H1 (cell line): Measurements from ENCODE around the gene APOL2. TPM values are rescaled to one million over a fixed set of nuclear protein-coding genes. Genes with fewer than 3 reads are reported as not detected.

Experiments
- CTCF ChIA-PET: fragments of 300-600 bp; sonication (Branson Sonifier 250); formaldehyde crosslinking; loops from one replicate; lab custom pipeline; 2021; ENCODE audit not compliant: partially characterized antibody; lab: Charles Lee
- POLR2A ChIA-PET: fragments of 300-600 bp; sonication (Branson Sonifier 250); formaldehyde crosslinking; loops from one replicate; lab custom pipeline; 2021; ENCODE audit warnings: inconsistent platforms; ENCODE audit not compliant: partially characterized antibody; lab: Charles Lee
- DNase-seq, 2 experiments: peaks; one replicate each; pipeline versions ENCODE4 v3.0.0 to v3.0.0-alpha.2; 2010 to 2022; ENCODE audit warnings: low spot score in 2 of 2, low read depth in 1 of 2, mixed read lengths in 1 of 2
- FAIRE-seq: peaks from 2 replicates; lab custom pipeline; 2011; peaks lifted over from hg19 to GRCh38; lab: Jason Lieb, UNC
- H2AFZ ChIP-seq: 2 replicates; pipeline ENCODE4 v1.8.1; 2012; ENCODE audit warnings: low read length, inconsistent platforms
- H2AK5ac ChIP-seq: 2 replicates; pipeline ENCODE4 v1.6.1; 2013; ENCODE audit warnings: low read depth, low read length
- H2BK120ac ChIP-seq: replicated peaks from 2 replicates; pipeline ENCODE3; 2013; ENCODE audit warnings: low read depth, low read length, inconsistent platforms
- H2BK12ac ChIP-seq: 2 replicates; pipeline ENCODE4 v1.6.1; 2013; ENCODE audit warnings: low read depth, low read length
- H2BK15ac ChIP-seq: 2 replicates; pipeline ENCODE4 v1.6.1; 2013; ENCODE audit warnings: low read length
- H2BK20ac ChIP-seq: 2 replicates; pipeline ENCODE4 v1.6.1; 2013; ENCODE audit warnings: low read length
- H2BK5ac ChIP-seq: 2 replicates; pipeline ENCODE4 v1.6.1; 2013; ENCODE audit warnings: low read depth, low read length
- H3K14ac ChIP-seq: 2 replicates; pipeline ENCODE4 v1.6.1; 2013; ENCODE audit warnings: inconsistent platforms; ENCODE audit not compliant: insufficient read length
- H3K18ac ChIP-seq: 2 replicates; pipeline ENCODE4 v1.6.1; 2013; ENCODE audit warnings: low read length; ENCODE audit errors: extremely low read depth
- H3K23ac ChIP-seq: 2 replicates; pipeline ENCODE4 v1.6.1; 2013; ENCODE audit warnings: inconsistent platforms; ENCODE audit not compliant: insufficient read length
- H3K23me2 ChIP-seq: 2 replicates; pipeline ENCODE4 v1.6.1; 2013; ENCODE audit warnings: low read depth, low read length
- H3K27ac ChIP-seq: 2 replicates; pipeline ENCODE4 v1.6.1; 2011; ENCODE audit warnings: low read depth, low read length, inconsistent platforms
- H3K27me3 ChIP-seq, 4 experiments: replicated peaks in 1 of 4; 1 replicate in 1 of 4; 2 replicates in 3 of 4; pipeline versions ENCODE4 v1.6.1 to v1.8.1; 2011 to 2013; ENCODE audit warnings: low read length in 3 of 4, mild to moderate bottlenecking in 3 of 4, inconsistent platforms in 2 of 4, mixed read lengths in 2 of 4, moderate library complexity in 1 of 4; ENCODE audit not compliant: control insufficient read depth in 3 of 4, insufficient read depth in 3 of 4; ENCODE audit errors: extremely low read depth in 1 of 4
- H3K36me3 ChIP-seq, 4 experiments: 2 replicates each; pipeline versions ENCODE4 v1.6.1 to v1.8.1; 2011 to 2013; ENCODE audit warnings: mild to moderate bottlenecking in 4 of 4, low read length in 3 of 4, moderate library complexity in 2 of 4, control low read depth in 1 of 4, inconsistent platforms in 1 of 4; ENCODE audit not compliant: insufficient read depth in 4 of 4, control insufficient read depth in 2 of 4
- H3K4ac ChIP-seq: replicated peaks from 2 replicates; pipeline ENCODE3; 2013; ENCODE audit warnings: low read length, low read depth, mixed read lengths, inconsistent platforms; ENCODE audit not compliant: insufficient read length
- H3K4me1 ChIP-seq, 4 experiments: replicated peaks in 1 of 4; 1 replicate in 1 of 4; 2 replicates in 3 of 4; pipeline versions ENCODE4 v1.6.1 to v1.8.1; 2011 to 2013; ENCODE audit warnings: low read length in 3 of 4, inconsistent platforms in 2 of 4, mixed read lengths in 1 of 4; ENCODE audit not compliant: insufficient read depth in 4 of 4, control insufficient read depth in 3 of 4
- H3K4me2 ChIP-seq, 2 experiments: 2 replicates each; pipeline versions ENCODE4 v1.6.1 to v1.8.1; 2011 to 2013; ENCODE audit warnings: low read depth in 2 of 2, low read length in 2 of 2, control low read depth in 1 of 2, inconsistent platforms in 1 of 2, mild to moderate bottlenecking in 1 of 2; ENCODE audit not compliant: insufficient read depth in 1 of 2
- H3K4me3 ChIP-seq, 4 experiments: fragments of 200-600, 300-600 bp in 1 of 4; sonication (generic), shearing (Covaris generic), sonication (Bioruptor Twin) in 1 of 4; 2 replicates each; pipeline versions ENCODE4 v1.5.1 to v1.8.1; 2011 to 2016; ENCODE audit warnings: low read length in 4 of 4, low read depth in 3 of 4, control low read depth in 2 of 4, inconsistent platforms in 2 of 4, mild to moderate bottlenecking in 2 of 4, mixed read lengths in 1 of 4, moderate library complexity in 1 of 4; ENCODE audit not compliant: insufficient read depth in 2 of 4; ENCODE audit errors: extremely low read depth in 1 of 4
- H3K56ac ChIP-seq: replicated peaks from 2 replicates; pipeline ENCODE3; 2013; ENCODE audit warnings: low read depth, mild to moderate bottlenecking, mixed read lengths, low read length, inconsistent platforms; ENCODE audit not compliant: insufficient read length
- H3K79me1 ChIP-seq: 2 replicates; pipeline ENCODE4 v1.6.1; 2013; ENCODE audit warnings: low read depth, low read length, control low read depth
- H3K79me2 ChIP-seq, 2 experiments: 2 replicates each; pipeline versions ENCODE4 v1.6.1 to v1.8.1; 2012 to 2013; ENCODE audit warnings: low read length in 2 of 2, mild to moderate bottlenecking in 2 of 2, inconsistent platforms in 1 of 2; ENCODE audit not compliant: insufficient read depth in 2 of 2, control insufficient read depth in 1 of 2
- H3K9ac ChIP-seq, 4 experiments: replicated peaks in 1 of 4; 1 replicate in 1 of 4; 2 replicates in 3 of 4; pipeline versions ENCODE4 v1.6.1 to v1.8.1; 2011 to 2013; ENCODE audit warnings: low read depth in 3 of 4, low read length in 3 of 4, control low read depth in 2 of 4, mild to moderate bottlenecking in 2 of 4, moderate library complexity in 2 of 4, inconsistent platforms in 1 of 4; ENCODE audit errors: extremely low read depth in 1 of 4
- H3K9me3 ChIP-seq, 2 experiments: 2 replicates each; pipeline versions ENCODE4 v1.6.1 to v1.8.1; 2012 to 2013; ENCODE audit warnings: mild to moderate bottlenecking in 2 of 2, moderate library complexity in 2 of 2, control low read depth in 1 of 2, inconsistent platforms in 1 of 2, low read depth in 1 of 2, low read length in 1 of 2, mixed read lengths in 1 of 2; ENCODE audit not compliant: insufficient read depth in 2 of 2
- H4K20me1 ChIP-seq, 2 experiments: replicated peaks in 1 of 2; 2 replicates each; pipeline versions ENCODE3 to v1.8.1; 2011 to 2013; ENCODE audit warnings: inconsistent platforms in 2 of 2, low read length in 2 of 2, mild to moderate bottlenecking in 1 of 2; ENCODE audit not compliant: insufficient read depth in 2 of 2, control insufficient read depth in 1 of 2
- H4K5ac ChIP-seq: 2 replicates; pipeline ENCODE4 v1.6.1; 2013; ENCODE audit warnings: low read length, low read depth, mixed read lengths, inconsistent platforms; ENCODE audit not compliant: insufficient read length
- H4K8ac ChIP-seq: 2 replicates; pipeline ENCODE4 v1.8.0; 2013; ENCODE audit warnings: mild to moderate bottlenecking, moderate library complexity, low read length, inconsistent platforms; ENCODE audit not compliant: insufficient read depth; ENCODE audit errors: extremely low read depth
- H4K91ac ChIP-seq: replicated peaks from 2 replicates; pipeline ENCODE3; 2013; ENCODE audit warnings: low read length, mixed read lengths, inconsistent platforms; ENCODE audit not compliant: insufficient read length
- CBX8 ChIP-seq: fragments of 300-800, 300-1000 bp; sonication (generic); IDR thresholded peaks from 2 replicates; pipeline ENCODE4 v1.7.1; 2016; ENCODE audit warnings: low read depth, low read length, borderline replicate concordance
- JUN ChIP-seq: IDR thresholded peaks from 2 replicates; pipeline ENCODE4 v1.6.1; 2011; ENCODE audit warnings: low read depth, mild to moderate bottlenecking, improper control_type of control experiment, low read length
- KDM4A ChIP-seq: IDR thresholded peaks from one replicate; pipeline ENCODE4 v1.7.1; 2012; ENCODE audit warnings: low read depth, mild to moderate bottlenecking, moderate library complexity, low read length, inconsistent platforms; ENCODE audit not compliant: severe bottlenecking
- POLR2A ChIP-seq, 2 experiments: IDR thresholded peaks; 1 replicate in 1 of 2; 2 replicates in 1 of 2; pipeline ENCODE4 v1.6.1; 2011; ENCODE audit warnings: low read depth in 2 of 2, low read length in 2 of 2, mild to moderate bottlenecking in 2 of 2; ENCODE audit errors: control extremely low read depth in 1 of 2
- RAD21 ChIP-seq, 2 experiments: IDR thresholded peaks in 1 of 2; conservative IDR thresholded peaks in 1 of 2; 2 replicates each; pipeline ENCODE4 v1.6.1; 2011; ENCODE audit warnings: low read depth in 2 of 2, low read length in 2 of 2, improper control_type of control experiment in 1 of 2, inconsistent platforms in 1 of 2, mild to moderate bottlenecking in 1 of 2, moderate library complexity in 1 of 2
- RFX5 ChIP-seq: IDR thresholded peaks from 2 replicates; pipeline ENCODE4 v1.6.1; 2011; ENCODE audit warnings: low read depth, low read length, improper control_type of control experiment, borderline replicate concordance
- RNF2 ChIP-seq: fragments of 200-900, 300-1000 bp; sonication (generic); IDR thresholded peaks from 2 replicates; pipeline ENCODE4 v1.7.1; 2016; ENCODE audit warnings: borderline replicate concordance, low read depth, mild to moderate bottlenecking, antibody characterized with exemption, low read length; ENCODE audit not compliant: poor library complexity, severe bottlenecking; ENCODE audit errors: missing control alignments
- SIN3A ChIP-seq, 2 experiments: IDR thresholded peaks in 1 of 2; conservative IDR thresholded peaks in 1 of 2; 2 replicates each; pipeline ENCODE4 v1.6.1; 2011 to 2012; ENCODE audit warnings: low read length in 2 of 2, improper control_type of control experiment in 1 of 2, low read depth in 1 of 2, mild to moderate bottlenecking in 1 of 2
- SIRT6 ChIP-seq: IDR thresholded peaks from one replicate; pipeline ENCODE4 v1.7.1; 2012; ENCODE audit warnings: low read length, inconsistent platforms
- TCF12 ChIP-seq: IDR thresholded peaks from 2 replicates; pipeline ENCODE4 v1.6.1; 2011; ENCODE audit warnings: low read depth, mild to moderate bottlenecking, low read length
- WGBS, 2 experiments: shearing (Covaris generic) in 1 of 2; methylation state at CpG; one replicate each; pipeline versions ENCODE4 v1.1.6 to v1.1.7; 2013 to 2015; ENCODE audit warnings: low lambda C conversion rate in 2 of 2, mixed read lengths in 2 of 2, inconsistent platforms in 1 of 2, low coverage in 1 of 2, missing lambda C conversion rate in 1 of 2; ENCODE audit not compliant: insufficient replicate concordance in 2 of 2, insufficient coverage in 1 of 2, insufficient read length in 1 of 2; ENCODE audit errors: extremely low coverage in 1 of 2, missing lambda C conversion rate in 1 of 2; 5-methylcytosine and 5-hydroxymethylcytosine counted together
- polyA plus RNA-seq, 7 experiments: library from polyadenylated mRNA; depleted of rRNA in 3 of 7; stranded (reverse) in 5 of 7; unstranded in 2 of 7; fragments of >200 nt in 5 of 7; fragments of 200-250 nt in 2 of 7; gene quantifications; 1 replicate in 5 of 7; 2 replicates in 1 of 7; 4 replicates in 1 of 7; pipeline versions ENCODE4 v1.2.1 to v1.2.3, GENCODE V29; 2011 to 2013; ENCODE audit warnings: missing spikeins in 2 of 7, mixed read lengths in 2 of 7
- total RNA-seq: library from RNA; stranded (reverse); fragmentation: NEBNext Ultra II Directional; extraction: Animal tissue kit (Norgen Biotek cat#: 25700); gene quantifications from 2 replicates; pipeline ENCODE4 v1.2.1, GENCODE V29; 2021
- TF ChIP-seq, protein P1 (sequence below): IDR thresholded peaks from 2 replicates; pipeline ENCODE4 v1.6.1; 2012; ENCODE audit warnings: inconsistent platforms

APOL2 gene
- total and polyA plus RNA-seq, 2 of the 8 experiments (the other 6 are each of a cell fraction or from before 2014, with no cell fraction given), result 8.1 to 11.0 TPM

DNA sequence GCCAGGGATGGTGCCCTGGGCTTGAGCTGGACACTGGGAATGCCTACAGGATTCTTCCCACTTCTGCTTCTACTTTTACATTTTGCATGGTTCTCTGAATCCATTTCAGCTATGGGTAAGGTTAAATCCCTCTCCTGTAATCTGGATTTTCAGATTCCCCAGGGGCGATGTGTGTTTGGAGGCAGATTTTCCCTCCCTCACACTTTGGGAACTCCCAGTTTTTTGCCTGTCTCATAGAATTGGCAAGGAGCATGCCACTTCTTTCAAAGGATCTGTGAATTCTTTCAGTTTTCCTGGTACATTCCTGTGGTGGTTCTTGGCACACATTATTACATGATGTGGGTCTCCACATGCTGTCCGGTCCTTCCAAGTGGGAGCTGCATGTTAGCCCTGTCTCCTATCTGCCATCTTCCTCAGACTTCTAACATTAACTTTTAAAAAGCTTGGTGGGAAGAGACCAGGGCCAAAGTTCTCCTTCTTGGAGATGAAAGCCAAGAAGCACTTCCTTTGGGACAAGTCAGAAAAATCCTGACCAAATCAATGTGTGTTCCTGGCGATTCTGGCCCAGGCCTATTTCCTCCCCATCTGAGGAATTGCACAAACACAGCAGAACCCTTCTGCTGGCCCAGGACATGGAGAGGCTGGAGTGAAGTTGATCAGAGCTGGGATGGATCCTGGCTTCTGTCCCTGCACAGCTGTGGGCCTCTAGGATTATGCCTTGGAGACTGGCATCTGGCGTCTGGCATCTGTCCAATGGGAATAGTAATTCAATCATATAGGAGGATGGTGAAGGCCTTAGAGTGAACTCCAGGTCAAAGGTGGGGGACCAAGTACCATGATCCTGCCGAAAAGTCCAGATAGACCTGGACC is 5.4 kb upstream of the APOL2 start:
- Histone ChIP-seq H3K27ac (no peak overlapping the region), H3K4ac (no peak overlapping the region), H3K27me3 (no peaks in the 10 kb centered on the region), H4K5ac (no peak overlapping the region), H3K79me2 (no peaks in the 10 kb centered on the region), H3K14ac (no peak overlapping the region), H2AFZ (no peak overlapping the region), H3K36me3 (no peaks in the 10 kb centered on the region), H4K8ac (no peak overlapping the region), H3K23me2 (no peaks in the 10 kb centered on the region), H3K18ac (no peak overlapping the region), H3K56ac (no peak overlapping the region), H3K9me3 (peaks cover 3 to 7% of the 10 kb centered on the region in 2 experiments; a peak in 3 of 4 replicates), H3K79me1 (no peaks in the 10 kb centered on the region), H2BK5ac (no peak overlapping the region), H3K4me1 (peaks cover 0 to 2% (median 2%) of the 10 kb centered on the region in 4 experiments; a peak in 4 of 7 replicates), H4K20me1 (no peaks in the 10 kb centered on the region), H2BK15ac (no peak overlapping the region), H3K9ac (no peak overlapping the region), H3K4me3 (no peak overlapping the region), H2BK20ac (no peak overlapping the region), H4K91ac (no peak overlapping the region), H2BK120ac (no peak overlapping the region), H3K4me2 (no peak overlapping the region), H2BK12ac (no peak overlapping the region), H3K23ac (no peak overlapping the region), H2AK5ac (no peak overlapping the region)
- DNase-seq (no peak), FAIRE-seq (no peak)
- POLR2A ChIA-PET, result interaction anchor here (1.4 kb wide), 1 partner anchor 59 kb away, joined by 3 read pairs; no protein-coding TSS in a partner anchor
- WGBS, 2 experiments, result 95% methylated on average over 5 of the region's 5 CpGs; no CpG with 5 or more reads in 1 of the 2 experiments
- CTCF ChIA-PET, result interaction anchor here (0.8 to 3.1 kb wide), 6 partner anchors 9 to 50 kb away, joined by 3 to 11 read pairs (median 6); partner anchors contain the start of gene APOL1
- TF ChIP-seq RFX5, result no peak
- no peak for TF ChIP-seq POLR2A (IDR thresholded peaks at IDR 0.05; ENCODE audit: control extremely low read depth in 1 of 2, low read depth in 2 of 2, low read length in 2 of 2)
- TF ChIP-seq, protein P1, sequence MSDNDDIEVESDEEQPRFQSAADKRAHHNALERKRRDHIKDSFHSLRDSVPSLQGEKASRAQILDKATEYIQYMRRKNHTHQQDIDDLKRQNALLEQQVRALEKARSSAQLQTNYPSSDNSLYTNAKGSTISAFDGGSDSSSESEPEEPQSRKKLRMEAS, result no peak
- no peak for TF ChIP-seq SIN3A (conservative IDR thresholded peaks at IDR 0.05 in 1 of 2, IDR thresholded peaks at IDR 0.05 in 1 of 2; ENCODE audit: low read depth in 1 of 2, low read length in 2 of 2)
- TF ChIP-seq KDM4A, result no peak
- no peak for TF ChIP-seq RNF2
- no peak for TF ChIP-seq TCF12
- no peak for TF ChIP-seq SIRT6
- TF ChIP-seq JUN, result no peak
- TF ChIP-seq RAD21 (IDR thresholded peaks at IDR 0.05 in 1 of 2, conservative IDR thresholded peaks at IDR 0.05 in 1 of 2; ENCODE audit: low read depth in 2 of 2, low read length in 2 of 2), result no peak
- no peak for TF ChIP-seq CBX8
